ENCODE data around the gene TMEM222.

The TMEM222 gene

GRCh38 chr1:27338751-27339150, 16.8 kb downstream of the TMEM222 start:
- no peak for TF ChIP-seq CTCF (IDR thresholded peaks at IDR 0.05; ENCODE audit: borderline replicate concordance, control extremely low read depth, extremely low read depth, insufficient read depth, missing control alignments)
- in situ Hi-C loops (cut with MboI; ENCODE audit: low sequenced_read_pairs, unreplicated experiment): no loop called here
- DNase-seq (ENCODE audit: low spot score): no peak

GRCh38 chr1:27339213-27339612, 17.2 kb downstream of the TMEM222 start:
- no peak for DNase-seq (ENCODE audit: low spot score)
- TF ChIP-seq CTCF (IDR thresholded peaks at IDR 0.05; ENCODE audit: borderline replicate concordance, control extremely low read depth, extremely low read depth, insufficient read depth, missing control alignments): no peak
- in situ Hi-C loops (cut with MboI; ENCODE audit: low sequenced_read_pairs, unreplicated experiment): no loop called here

- peak; percentile 86 for DNase-seq (ENCODE audit: low spot score)
- no peak for TF ChIP-seq CTCF (IDR thresholded peaks at IDR 0.05; ENCODE audit: borderline replicate concordance, control extremely low read depth, extremely low read depth, insufficient read depth, missing control alignments)
- in situ Hi-C loops (cut with MboI; ENCODE audit: low sequenced_read_pairs, unreplicated experiment): no loop called here
Observed at GRCh38 chr1:27341525-27342252, 19.7 kb downstream of the TMEM222 start, which contains the start of gene SYTL1. Gene SYTL1, plus strand, starts transcription at chr1:27342022. Its CDS starts 3,313 bp downstream, at chr1:27345335.

- in situ Hi-C loops (cut with MboI; ENCODE audit: low sequenced_read_pairs, unreplicated experiment): no loop called here
- TF ChIP-seq CTCF (IDR thresholded peaks at IDR 0.05; ENCODE audit: borderline replicate concordance, control extremely low read depth, extremely low read depth, insufficient read depth, missing control alignments): no peak
- DNase-seq (ENCODE audit: low spot score): peak; percentile 65
Observed at GRCh38 chr1:27342391-27342777, 20.4 kb downstream of the TMEM222 start.

- in situ Hi-C loops (cut with MboI; ENCODE audit: low sequenced_read_pairs, unreplicated experiment): no loop called here
- no peak for TF ChIP-seq CTCF (IDR thresholded peaks at IDR 0.05; ENCODE audit: borderline replicate concordance, control extremely low read depth, extremely low read depth, insufficient read depth, missing control alignments)
- peak; percentile 69 for DNase-seq (ENCODE audit: low spot score)
Observed at GRCh38 chr1:27342778-27343638, 21.0 kb downstream of the TMEM222 start.

GRCh38 chr1:27343639-27344025, 21.7 kb downstream of the TMEM222 start:
- in situ Hi-C loops (cut with MboI; ENCODE audit: low sequenced_read_pairs, unreplicated experiment): no loop called here
- no peak for TF ChIP-seq CTCF (IDR thresholded peaks at IDR 0.05; ENCODE audit: borderline replicate concordance, control extremely low read depth, extremely low read depth, insufficient read depth, missing control alignments)
- DNase-seq (ENCODE audit: low spot score): no peak

Measured in GM13976 (cell line).